ENCODE measurements around the gene FLT4.
"Not testable (repeated sequence)": the region's sequence is repeated elsewhere in the genome, so short reads cannot be mapped to it uniquely, and the experiment has no call there.

The FLT4 gene

DNA sequence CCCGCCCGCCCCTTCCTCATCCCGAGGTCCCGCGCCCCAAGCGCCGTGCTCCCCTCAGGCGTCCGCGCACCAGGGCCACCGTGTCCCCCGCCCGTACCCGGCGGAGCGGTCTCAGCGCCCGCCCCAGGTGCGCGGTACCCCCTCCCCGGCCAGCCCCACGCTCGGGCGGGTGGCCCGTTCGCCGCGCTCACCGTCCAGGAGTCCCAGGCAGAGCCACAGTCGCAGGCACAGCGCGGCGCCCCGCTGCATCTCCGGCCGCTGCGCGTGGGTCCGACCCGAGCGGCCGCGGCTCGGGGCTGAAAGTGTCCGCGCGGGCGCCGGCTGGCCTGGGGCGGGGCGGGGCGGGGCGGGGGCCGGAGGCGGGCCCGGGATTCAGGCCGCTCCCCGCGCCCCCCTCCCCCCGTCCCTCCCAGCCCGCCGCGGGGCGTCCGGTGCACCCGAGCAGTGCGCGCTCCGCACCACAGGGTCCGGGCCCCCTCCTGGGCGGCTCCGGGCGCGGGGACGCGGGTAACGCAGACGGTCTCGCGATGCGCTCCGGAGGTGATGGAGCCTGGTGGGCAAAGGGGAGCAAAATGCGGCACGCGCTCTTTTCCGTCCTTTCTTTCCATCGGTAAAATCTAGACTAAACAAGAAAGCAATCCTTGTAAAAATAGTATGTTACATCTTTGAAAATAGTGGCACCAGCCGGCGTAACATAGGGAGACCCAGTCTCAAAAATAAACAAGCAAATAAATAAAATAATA, at the start of gene FLT4:
TSS of gene FLT4 (minus strand) at position 304 of the 743 bp plus-strand sequence. CDS start at position 249, 55 bp downstream.
- DNase-seq (ENCODE audit: low spot score): no peak

- DNase-seq (ENCODE audit: low spot score): no peak
Measured at GRCh38 chr5:180699042-180699441, 49.6 kb upstream of the FLT4 start.

DNA sequence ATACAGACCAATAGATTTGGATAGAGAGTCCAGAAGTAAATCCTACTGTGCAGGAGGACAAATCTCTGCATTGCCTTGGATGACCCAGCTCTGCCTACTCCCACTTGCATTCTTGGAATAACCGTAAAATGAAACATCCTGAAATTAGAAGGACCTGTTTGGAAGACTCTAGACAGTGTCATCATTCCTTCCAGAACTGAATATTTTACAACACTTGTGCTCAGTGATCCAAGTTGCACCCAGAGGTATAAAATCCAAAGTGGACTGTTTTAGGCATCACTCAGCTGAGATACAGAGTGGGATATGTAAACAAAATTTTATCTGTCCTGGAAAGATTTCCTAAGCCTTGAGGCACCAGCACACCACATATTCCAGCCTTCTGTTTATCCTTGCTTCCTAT, 46.7 kb upstream of the FLT4 start:
- DNase-seq (ENCODE audit: low spot score): no peak

GRCh38 chr5:180692429-180692828, 43.0 kb upstream of the FLT4 start:
- no peak for DNase-seq (ENCODE audit: low spot score)

GRCh38 chr5:180691046-180691445, 41.6 kb upstream of the FLT4 start:
- DNase-seq (ENCODE audit: low spot score): no peak

DNA sequence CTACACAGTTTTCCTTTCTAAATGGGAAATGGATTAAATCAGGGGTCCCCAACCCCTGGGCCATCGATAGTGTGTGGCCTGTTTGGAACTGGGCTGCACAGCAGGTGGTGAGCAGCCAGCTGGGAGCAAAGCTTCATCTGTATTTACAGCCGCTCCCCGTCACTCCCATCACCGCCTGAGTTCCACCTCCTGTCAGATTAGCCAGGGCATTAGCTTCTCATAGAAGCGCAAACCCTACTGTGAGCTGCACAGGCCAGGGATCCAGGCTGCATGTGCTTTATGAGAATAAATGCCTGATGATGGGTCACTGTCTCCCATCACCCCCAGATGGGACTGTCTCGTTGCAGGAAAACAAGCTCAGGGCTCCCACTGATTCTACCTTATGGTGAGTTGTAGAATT, 41.2 kb upstream of the FLT4 start:
- DNase-seq (ENCODE audit: low spot score): no peak

DNA sequence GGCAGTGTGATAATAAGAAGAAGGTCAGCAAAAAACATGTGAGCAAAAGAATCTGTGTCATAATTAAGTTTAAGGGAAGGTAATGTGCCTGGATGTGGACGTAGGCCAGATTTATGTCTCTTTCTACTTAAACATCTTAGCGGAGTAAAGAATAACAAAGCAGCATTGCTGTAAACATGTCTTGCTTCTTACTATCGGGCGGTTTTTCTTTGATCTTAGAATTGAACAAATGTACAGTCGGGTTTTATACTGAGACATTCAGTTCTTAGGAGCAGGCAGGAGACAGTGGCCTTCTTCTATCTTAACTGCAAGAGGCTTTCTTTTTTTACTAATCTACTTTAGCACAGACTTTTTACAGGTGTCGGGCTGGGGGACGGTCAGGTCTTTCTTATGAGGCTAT, 40.4 kb upstream of the FLT4 start:
- DNase-seq (ENCODE audit: low spot score): no peak

DNA sequence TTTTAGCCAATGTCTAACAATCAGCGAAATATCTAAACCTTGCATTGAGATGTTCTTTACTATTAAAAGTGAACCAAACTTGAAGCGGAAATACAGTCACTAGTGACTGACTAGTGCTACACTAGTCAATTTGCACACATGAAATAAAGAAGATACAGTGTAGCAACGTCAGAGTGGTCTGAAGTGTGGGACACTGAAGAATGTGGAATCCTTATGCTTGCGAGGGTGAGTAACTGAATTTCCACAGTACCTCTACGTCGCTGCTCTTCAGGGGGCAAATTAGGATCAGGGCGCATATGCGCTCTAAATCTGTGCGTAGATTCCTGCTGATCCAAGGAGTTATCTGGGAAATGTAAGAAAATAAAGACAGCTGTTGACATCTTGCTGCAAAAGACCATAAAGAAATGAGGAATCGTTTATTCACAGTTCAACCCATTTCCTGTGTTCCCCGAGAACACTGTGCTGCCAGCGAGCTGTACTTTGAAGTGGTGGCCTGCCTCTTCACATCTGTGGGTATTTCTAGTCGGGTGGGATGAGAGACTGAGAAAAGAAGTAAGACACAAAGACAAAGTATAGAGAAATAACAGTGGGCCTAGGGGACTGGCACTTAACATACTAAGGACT, 39.8 kb upstream of the FLT4 start:
- no peak for DNase-seq (ENCODE audit: low spot score)

DNA sequence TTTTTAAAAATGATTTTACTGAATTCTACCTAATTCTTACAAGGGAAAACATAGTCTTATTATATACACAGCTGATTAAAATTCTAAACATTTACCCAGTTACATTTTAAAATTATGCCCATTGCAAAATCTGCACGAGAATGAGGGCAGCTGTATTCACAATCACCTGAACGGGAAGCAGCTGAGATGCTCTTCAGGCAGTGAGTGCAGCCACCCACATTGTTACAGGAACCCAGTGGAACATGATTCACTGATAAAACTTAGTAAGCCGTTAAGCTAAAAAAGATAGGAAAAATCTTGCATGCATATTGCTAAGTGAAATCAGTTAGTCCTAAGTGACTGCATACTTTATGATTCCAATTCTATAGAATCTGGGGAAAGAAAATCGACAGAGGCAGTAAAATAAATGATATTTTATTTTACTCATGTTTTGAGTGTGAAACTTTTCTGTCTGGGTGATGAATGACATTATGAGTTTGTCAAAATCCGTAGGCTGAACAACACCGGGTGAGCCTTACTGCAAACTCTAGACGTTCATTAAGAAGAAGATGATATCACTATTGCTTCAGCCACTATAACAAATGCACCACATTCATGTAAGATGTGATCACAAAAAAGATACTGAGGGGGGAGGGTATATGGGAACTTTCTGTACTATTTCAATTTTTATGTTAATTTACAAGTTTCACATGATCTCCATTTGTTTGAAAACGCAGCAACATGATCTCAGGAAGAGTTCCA, 39.1 kb upstream of the FLT4 start:
- no peak for DNase-seq (ENCODE audit: low spot score)

- DNase-seq (ENCODE audit: low spot score): not testable (repeated sequence)
Measured at GRCh38 chr5:180686799-180687198, 37.4 kb upstream of the FLT4 start.

DNA sequence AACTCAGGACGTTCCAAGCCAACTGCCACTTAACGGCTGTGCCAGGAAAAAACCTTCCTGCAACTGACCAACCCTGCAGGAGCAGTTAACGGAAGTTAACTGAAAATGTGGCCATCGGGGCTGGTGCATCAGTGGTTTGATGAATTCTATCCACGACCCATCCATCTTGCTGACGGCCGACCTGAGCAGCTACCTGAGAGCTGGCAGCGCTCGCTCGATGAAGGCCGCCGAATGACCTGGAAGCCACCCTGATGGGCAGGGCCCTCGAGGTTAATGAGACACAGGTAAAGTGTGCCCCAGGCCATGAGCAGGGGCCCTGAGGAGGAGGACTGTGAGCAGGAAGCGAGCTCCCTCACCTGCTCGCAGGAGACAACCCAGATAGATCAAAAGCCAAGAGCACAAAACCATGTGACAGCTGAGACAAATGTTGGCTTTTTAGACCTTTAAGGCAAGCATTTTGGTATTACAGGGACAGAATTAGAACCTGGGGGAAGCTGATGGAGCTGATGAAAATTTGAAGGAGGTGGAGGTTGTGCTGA, 35.3 kb upstream of the FLT4 start:
- no peak for DNase-seq (ENCODE audit: low spot score)

- DNase-seq (ENCODE audit: low spot score): no peak
Measured at GRCh38 chr5:180683220-180683922, 34.0 kb upstream of the FLT4 start.

DNA sequence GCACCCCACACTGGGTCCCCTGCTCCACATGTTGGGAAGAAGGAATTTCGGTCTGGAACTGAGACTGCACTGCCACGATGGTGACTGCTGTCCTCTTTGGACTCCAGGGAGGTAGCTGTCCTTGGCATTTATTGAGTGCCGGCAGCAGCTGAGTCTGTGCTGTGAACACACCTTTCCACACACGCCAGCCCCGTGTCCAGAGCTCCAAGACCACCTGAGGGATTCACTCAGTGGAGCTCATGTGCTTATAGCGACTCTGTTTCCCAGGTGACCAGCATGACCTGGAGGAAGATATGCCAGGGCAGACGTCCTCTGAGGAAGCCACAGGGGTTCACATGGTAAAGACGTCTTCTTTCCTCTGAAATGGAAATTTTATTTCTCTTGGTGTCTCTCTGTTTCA, 33.2 kb upstream of the FLT4 start:
- DNase-seq (ENCODE audit: low spot score): no peak

GRCh38 chr5:180682008-180682407, 32.6 kb upstream of the FLT4 start:
- DNase-seq (ENCODE audit: low spot score): not testable (repeated sequence)

DNA sequence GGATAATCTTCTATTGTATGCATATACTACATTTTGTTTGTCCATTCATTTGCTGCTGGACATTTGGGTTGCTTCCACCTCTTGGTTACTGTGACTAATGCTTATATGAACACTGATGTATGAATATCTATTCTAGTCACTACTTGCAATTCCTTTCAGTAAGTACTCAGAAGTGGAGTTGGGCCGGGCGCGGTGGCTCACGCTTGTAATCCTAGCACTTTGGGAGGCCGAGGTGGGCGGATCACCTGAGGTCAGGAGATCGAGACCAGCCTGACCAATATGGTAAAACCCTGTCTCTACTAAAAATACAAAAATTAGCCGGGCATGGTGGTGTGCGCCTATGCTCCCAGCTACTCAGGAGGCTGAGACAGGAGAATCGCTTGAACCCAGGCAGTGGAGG, 28.9 kb upstream of the FLT4 start:
- DNase-seq (ENCODE audit: low spot score): not testable (repeated sequence)

- no peak for DNase-seq (ENCODE audit: low spot score)
Measured at GRCh38 chr5:180675036-180675635, 25.7 kb upstream of the FLT4 start.

- not testable (repeated sequence) for DNase-seq (ENCODE audit: low spot score)
Measured at GRCh38 chr5:180674090-180674475, 24.7 kb upstream of the FLT4 start.

- DNase-seq (ENCODE audit: low spot score): no peak
Measured at GRCh38 chr5:180673371-180674089, 24.1 kb upstream of the FLT4 start.

DNA sequence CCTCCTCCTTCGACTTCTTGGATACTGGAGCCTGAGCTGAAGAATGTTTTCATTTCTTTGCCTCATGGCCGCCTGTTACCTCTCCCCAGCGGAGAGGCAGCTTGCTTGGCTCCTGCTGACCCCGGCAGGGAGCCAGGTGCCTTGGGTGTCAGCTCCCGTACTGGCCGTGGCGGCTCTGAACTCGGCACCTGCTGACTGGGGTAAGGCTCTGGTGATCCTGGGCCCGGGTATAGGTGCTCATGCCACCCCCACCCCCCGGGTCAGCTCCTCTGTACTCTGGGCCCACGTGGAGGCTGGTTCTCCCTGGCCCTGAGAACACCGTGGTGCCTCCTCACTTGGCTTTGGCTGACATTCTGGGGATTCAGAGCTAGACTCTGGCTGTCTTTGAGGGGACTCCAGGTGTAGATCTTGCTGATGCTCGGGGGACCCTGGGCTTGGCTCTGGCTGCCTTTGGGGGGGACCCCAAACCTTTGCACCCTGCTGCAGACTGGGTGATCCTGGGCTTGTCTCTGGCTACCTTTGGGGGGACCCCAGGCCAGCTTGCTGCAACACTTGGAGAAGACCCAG, 22.6 kb upstream of the FLT4 start:
- DNase-seq (ENCODE audit: low spot score): not testable (repeated sequence)

GRCh38 chr5:180670586-180671359, 21.4 kb upstream of the FLT4 start:
- peak; percentile 70 for DNase-seq (ENCODE audit: low spot score)

Data from cerebellar cortex (tissue), 1 donor.